Esophagus muscularis mucosa (tissue), 4 donors: ENCODE measurements around the gene RGS12. TPM values are rescaled to one million over a fixed set of nuclear protein-coding genes. Genes with fewer than 3 reads are reported as not detected.

Source experiments
- DNase-seq: peaks from one replicate; pipeline ENCODE4 v3.0.0-alpha.2; 2017; ENCODE audit errors: extremely low spot score
- H3K27ac ChIP-seq, 4 donors: fragments of 200-600 bp; sonication (generic); replicated peaks in 1 of 4; 1 replicate in 3 of 4; 2 replicates in 1 of 4; pipeline ENCODE4 v1.5.1; 2016 to 2019; ENCODE audit warnings: mild to moderate bottlenecking in 1 of 4
- H3K27me3 ChIP-seq, 4 donors: fragments of 200-600 bp; sonication (generic); one replicate each; pipeline versions ENCODE4 v1.5.1 to v1.6.0; 2016 to 2019
- H3K36me3 ChIP-seq, 4 donors: fragments of 200-600 bp; sonication (generic); one replicate each; pipeline ENCODE4 v1.5.1; 2016 to 2019
- H3K4me1 ChIP-seq, 4 donors: fragments of 200-600 bp; sonication (generic); one replicate each; pipeline ENCODE4 v1.5.1; 2016 to 2019
- H3K4me3 ChIP-seq, 4 donors: fragments of 200-600 bp; sonication (generic); 1 replicate in 2 of 4; 2 replicates in 2 of 4; pipeline ENCODE4 v1.5.1; 2016 to 2019; ENCODE audit warnings: mild to moderate bottlenecking in 4 of 4, moderate library complexity in 1 of 4
- H3K9me3 ChIP-seq, 4 donors: fragments of 200-600 bp; sonication (generic); 1 replicate in 3 of 4; 2 replicates in 1 of 4; pipeline ENCODE4 v1.5.1; 2016 to 2019
- EP300 ChIP-seq: sonication (generic); formaldehyde crosslinking; IDR thresholded peaks from one replicate; pipeline ENCODE4 v1.6.1; 2017; ENCODE audit warnings: antibody characterized with exemption
- POLR2A ChIP-seq: fragments of 450-650 bp; IDR thresholded peaks from one replicate; pipeline ENCODE4 v1.6.1; 2017; ENCODE audit warnings: antibody characterized with exemption, moderate library complexity, mild to moderate bottlenecking, low read depth
- POLR2AphosphoS5 ChIP-seq, 2 donors: sonication (generic); formaldehyde crosslinking; IDR thresholded peaks; one replicate each; pipeline ENCODE4 v1.6.1; 2017; ENCODE audit warnings: antibody characterized with exemption in 2 of 2
- WGBS: methylation state at CpG from one replicate; pipeline ENCODE4 v1.1.5; 2018; 5-methylcytosine and 5-hydroxymethylcytosine counted together
- intact Hi-C: fragments of 100-400 bp; cut with DNase I; formaldehyde crosslinking; loops from one replicate; pipeline ENCODE4 v1.15.1; 2023
- total RNA-seq, 4 donors: library from RNA; depleted of rRNA; stranded (reverse); fragments of >200 nt; gene quantifications; one replicate each; pipeline versions ENCODE4 v1.1.0 to v1.2.1, GENCODE V29; 2016
- TF ChIP-seq, protein P1 (sequence below), 3 experiments: fragments of 200-600 bp in 2 of 3; fragments of 450-650 bp in 1 of 3; sonication (generic) in 2 of 3; IDR thresholded peaks; one replicate each; pipeline ENCODE4 v1.5.1; 2017 to 2019; ENCODE audit warnings: antibody characterized with exemption in 3 of 3, mild to moderate bottlenecking in 2 of 3, moderate library complexity in 1 of 3

The RGS12 gene
- total RNA-seq, 4 donors from 2014 or later: 16.2 to 23.0 (median 19.2) TPM

DNA sequence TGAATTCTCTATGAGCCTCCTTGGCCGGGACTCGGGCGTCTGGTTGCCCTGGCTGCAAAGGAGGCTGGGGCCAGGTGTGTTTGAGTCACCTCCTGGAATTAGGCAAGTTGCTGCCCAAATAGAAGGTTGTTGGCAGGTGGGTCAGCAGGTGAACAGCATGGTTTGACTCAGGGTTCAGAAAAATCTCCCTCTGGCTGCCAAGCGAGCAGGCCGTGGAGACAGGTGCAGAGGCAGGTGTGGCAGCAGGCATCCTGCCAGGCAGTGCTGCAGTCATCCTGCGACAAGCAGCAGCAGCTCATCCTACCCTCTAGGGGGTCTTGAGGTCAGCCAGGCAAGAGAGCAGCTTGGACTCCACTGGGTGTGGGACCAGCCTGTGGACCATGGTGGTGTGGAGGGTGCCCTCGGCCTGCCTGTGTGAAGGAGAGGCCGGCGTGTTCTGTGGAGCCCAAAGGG lies 35.7 kb upstream of the RGS12 start:
- Histone ChIP-seq H3K27ac (no peak overlapping the region), H3K4me1 (no peaks in the 10 kb centered on the region), H3K4me3 (no peak overlapping the region), H3K36me3 (peaks cover 0 to 17% (median 7%) of the 10 kb centered on the region in 4 donors), H3K9me3 (no peaks in the 10 kb centered on the region), H3K27me3 (no peaks in the 10 kb centered on the region)
- DNase-seq: no peak
- no peak for TF ChIP-seq POLR2A
- TF ChIP-seq, protein P1, sequence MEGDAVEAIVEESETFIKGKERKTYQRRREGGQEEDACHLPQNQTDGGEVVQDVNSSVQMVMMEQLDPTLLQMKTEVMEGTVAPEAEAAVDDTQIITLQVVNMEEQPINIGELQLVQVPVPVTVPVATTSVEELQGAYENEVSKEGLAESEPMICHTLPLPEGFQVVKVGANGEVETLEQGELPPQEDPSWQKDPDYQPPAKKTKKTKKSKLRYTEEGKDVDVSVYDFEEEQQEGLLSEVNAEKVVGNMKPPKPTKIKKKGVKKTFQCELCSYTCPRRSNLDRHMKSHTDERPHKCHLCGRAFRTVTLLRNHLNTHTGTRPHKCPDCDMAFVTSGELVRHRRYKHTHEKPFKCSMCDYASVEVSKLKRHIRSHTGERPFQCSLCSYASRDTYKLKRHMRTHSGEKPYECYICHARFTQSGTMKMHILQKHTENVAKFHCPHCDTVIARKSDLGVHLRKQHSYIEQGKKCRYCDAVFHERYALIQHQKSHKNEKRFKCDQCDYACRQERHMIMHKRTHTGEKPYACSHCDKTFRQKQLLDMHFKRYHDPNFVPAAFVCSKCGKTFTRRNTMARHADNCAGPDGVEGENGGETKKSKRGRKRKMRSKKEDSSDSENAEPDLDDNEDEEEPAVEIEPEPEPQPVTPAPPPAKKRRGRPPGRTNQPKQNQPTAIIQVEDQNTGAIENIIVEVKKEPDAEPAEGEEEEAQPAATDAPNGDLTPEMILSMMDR (IDR thresholded peaks at IDR 0.05): no peak
- 99% methylated on average over 6 of the region's 9 CpGs for WGBS
- intact Hi-C loops: no loop called here

DNA sequence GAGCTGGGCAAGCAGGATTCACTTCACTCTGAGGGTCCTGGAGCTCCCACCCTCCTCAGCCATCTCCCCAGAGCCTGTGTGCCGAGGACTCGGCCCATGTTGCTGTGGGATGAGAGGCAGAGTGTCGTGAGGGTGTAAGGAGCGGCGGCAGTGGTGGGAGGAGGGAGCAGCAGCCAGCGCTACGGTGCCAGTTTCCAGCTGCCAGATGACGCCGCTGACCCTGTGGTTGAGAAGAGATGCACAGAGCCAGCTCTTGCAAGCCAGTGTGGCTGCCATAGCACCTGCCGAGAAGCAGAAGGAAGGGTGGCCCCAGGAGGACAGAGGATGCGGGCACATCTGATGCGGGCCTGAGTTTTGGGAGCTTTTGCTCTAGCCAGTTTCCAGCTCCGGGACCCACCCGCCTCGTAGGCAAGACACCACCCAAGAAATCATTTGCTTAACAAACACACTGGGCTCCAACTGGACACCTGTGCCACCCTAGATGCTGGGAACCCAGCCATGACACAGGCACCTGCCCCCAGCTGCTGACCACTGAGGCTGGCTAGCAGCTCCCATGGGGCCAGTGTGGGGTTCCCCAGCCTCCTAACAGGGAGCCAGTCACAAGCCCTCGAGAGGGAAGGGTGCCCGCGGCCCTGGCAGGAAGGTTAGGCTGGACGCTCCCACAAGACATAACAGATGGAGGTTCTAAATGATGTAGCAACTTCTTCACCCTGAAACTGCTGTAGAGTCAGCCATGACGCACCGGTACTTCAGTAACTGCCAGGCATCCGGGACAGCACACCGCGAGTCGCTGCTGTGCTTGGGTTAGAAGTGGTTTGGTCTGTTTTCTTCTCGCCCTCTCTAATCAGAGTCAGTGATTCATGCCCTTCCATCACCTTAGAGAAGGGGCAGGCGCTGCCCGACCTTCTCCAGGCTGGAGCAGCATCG lies 35.0 kb upstream of the RGS12 start:
- H3K27ac ChIP-seq: no peak overlapping the region
- no peaks in the 10 kb centered on the region for H3K9me3 ChIP-seq
- WGBS: 93% methylated on average over 25 of the region's 29 CpGs
- H3K36me3 ChIP-seq: peaks cover 0 to 17% (median 7%) of the 10 kb centered on the region in 4 donors
- H3K4me1 ChIP-seq: no peaks in the 10 kb centered on the region
- TF ChIP-seq POLR2A (no peak), POLR2AphosphoS5 (IDR thresholded peaks at IDR 0.05) (no peak), EP300 (no peak)
- TF ChIP-seq, protein P1 (IDR thresholded peaks at IDR 0.05): no peak
- DNase-seq: no peak
- intact Hi-C loops: no loop called here
- no peaks in the 10 kb centered on the region for H3K27me3 ChIP-seq
- H3K4me3 ChIP-seq: no peak overlapping the region

DNA sequence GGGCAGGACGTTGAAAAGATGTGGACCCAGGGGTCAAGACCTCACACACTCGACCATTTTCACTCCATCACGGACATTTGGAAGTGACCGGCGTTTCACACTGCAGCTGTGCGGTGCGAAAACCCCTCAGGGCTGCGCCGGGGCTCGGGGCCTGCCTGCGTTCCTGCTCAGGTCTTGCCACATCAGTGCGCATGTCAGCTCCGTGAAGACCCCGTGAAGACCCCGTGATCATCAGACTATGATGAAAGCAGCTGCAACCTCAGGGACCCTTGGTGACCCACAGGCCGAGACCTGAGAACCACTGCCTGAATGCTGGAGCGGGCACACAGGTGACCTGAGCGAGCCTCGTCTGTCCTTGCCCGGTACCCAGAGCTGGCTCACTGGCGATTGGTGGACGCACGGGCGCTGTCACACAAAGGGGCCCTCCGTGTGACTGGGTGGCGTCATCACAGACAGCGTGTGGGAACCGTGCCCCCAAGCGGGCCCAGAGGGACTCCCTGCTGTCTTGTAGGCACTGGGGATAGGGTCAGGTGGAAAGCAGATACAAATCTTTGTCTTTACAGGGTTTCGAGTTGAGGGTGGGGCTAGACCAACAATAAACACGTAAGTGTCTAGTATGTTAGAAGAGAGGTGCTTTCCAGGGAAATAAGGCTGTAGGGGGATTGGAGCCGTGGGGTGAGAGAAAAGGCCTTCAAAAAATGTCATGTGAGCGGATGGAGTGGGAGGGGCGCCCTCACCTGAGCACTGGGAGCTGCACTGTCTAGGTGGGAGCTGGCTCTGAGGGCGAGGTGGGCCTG lies 31.2 kb upstream of the RGS12 start:
- intact Hi-C loops: no loop called here
- no peak for DNase-seq
- H3K27ac ChIP-seq: no peak overlapping the region
- H3K27me3 ChIP-seq: no peaks in the 10 kb centered on the region
- H3K36me3 ChIP-seq: peaks cover 0 to 5% (median 0%) of the 10 kb centered on the region in 4 donors
- no peaks in the 10 kb centered on the region for H3K4me1 ChIP-seq
- no peaks in the 10 kb centered on the region for H3K9me3 ChIP-seq
- TF ChIP-seq POLR2A (no peak), POLR2AphosphoS5 (IDR thresholded peaks at IDR 0.05) (no peak), EP300 (no peak)
- TF ChIP-seq, protein P1 (IDR thresholded peaks at IDR 0.05): no peak
- WGBS: 90% methylated on average over 24 of the region's 35 CpGs
- no peak overlapping the region for H3K4me3 ChIP-seq

DNA sequence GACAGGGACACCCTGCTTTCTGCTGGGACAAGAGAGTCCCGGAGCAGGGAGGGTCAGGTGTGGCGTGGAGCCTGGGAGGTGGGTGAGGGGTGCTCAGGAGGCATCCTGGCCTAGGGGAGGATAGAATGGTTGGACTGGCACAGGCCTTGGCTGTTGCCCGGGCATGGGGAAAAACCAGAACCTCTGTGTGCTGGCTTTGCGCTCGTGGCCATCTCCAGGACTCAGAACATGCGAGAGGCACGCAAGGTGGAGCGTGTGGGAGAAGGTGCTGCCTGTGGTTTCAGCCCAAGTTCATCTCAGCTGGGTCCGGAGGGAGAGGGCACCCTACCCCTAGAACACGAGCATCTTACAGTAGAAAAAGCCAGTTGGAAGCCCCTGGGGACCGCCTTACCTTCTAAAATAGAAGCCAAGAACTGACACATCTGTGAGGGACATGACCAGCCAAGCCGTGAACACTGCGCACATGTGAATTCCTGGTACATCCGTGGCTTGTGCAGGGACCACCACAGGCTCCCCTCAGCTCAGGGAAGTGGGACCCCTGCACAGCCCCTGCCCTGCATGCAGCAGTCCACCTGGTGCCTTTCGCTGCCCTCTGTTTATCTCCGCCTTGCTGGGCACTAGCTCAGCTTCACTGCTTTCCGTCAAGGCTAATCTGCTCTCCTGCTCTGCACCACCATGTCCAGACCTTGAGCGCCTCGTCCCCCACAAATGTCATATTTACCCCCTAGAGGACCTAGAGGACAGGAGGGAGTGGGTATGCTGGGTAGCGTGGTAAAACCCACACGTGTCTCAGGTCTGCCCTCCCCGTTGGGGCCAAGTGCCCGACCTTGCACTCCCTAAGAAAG lies 30.4 kb upstream of the RGS12 start:
- TF ChIP-seq, protein P1 (IDR thresholded peaks at IDR 0.05): no peak
- TF ChIP-seq EP300 (no peak), POLR2AphosphoS5 (IDR thresholded peaks at IDR 0.05) (no peak), POLR2A (no peak)
- Histone ChIP-seq H3K27ac (no peak overlapping the region), H3K4me3 (no peak overlapping the region), H3K4me1 (no peaks in the 10 kb centered on the region), H3K36me3 (no peaks in the 10 kb centered on the region), H3K27me3 (no peaks in the 10 kb centered on the region), H3K9me3 (no peaks in the 10 kb centered on the region)
- no peak for DNase-seq
- WGBS: 93% methylated on average over 22 of the region's 23 CpGs
- intact Hi-C loops: no loop called here
